ENCODE results near the gene LUZP1. TPM values are rescaled to one million over a fixed set of nuclear protein-coding genes. Genes with fewer than 3 reads are reported as not detected.

LUZP1 gene
- total and polyA plus RNA-seq, 2 experiments from 2014 or later = 23.3 to 27.6 TPM

GRCh38 chr1:23039308-23039826 is 129.3 kb downstream of the LUZP1 start:
- Histone ChIP-seq H3K4me1 (ENCODE audit: insufficient read depth) (no peaks in the 10 kb centered on the region), H3K9me3 (ENCODE audit: low read depth) (no peaks in the 10 kb centered on the region), H3K27ac (no peak overlapping the region), H3K9me2 (replicated peaks; ENCODE audit: insufficient read depth) (no peaks in the 10 kb centered on the region), H3K4me3 (no peak overlapping the region), H3K27me3 (no peaks in the 10 kb centered on the region), H3K4me2 (no peak overlapping the region), H2AFZ (no peak overlapping the region), H4K20me1 (ENCODE audit: insufficient read depth, poor library complexity, severe bottlenecking) (peaks cover 53% of the 10 kb centered on the region), H3K79me2 (peaks cover 96% of the 10 kb centered on the region), H3K36me3 (replicated peaks; ENCODE audit: insufficient read depth, low read depth) (no peaks in the 10 kb centered on the region)
- DNase-seq (ENCODE audit: low spot score) = no peak
- TF ChIP-seq EZH2phosphoT487 (IDR thresholded peaks at IDR 0.05; ENCODE audit: low read depth, severe bottlenecking, unreplicated experiment) (no peak), EZH2 (IDR thresholded peaks at IDR 0.05; ENCODE audit: borderline replicate concordance) (no peak)
- TF ChIP-seq, protein P1, sequence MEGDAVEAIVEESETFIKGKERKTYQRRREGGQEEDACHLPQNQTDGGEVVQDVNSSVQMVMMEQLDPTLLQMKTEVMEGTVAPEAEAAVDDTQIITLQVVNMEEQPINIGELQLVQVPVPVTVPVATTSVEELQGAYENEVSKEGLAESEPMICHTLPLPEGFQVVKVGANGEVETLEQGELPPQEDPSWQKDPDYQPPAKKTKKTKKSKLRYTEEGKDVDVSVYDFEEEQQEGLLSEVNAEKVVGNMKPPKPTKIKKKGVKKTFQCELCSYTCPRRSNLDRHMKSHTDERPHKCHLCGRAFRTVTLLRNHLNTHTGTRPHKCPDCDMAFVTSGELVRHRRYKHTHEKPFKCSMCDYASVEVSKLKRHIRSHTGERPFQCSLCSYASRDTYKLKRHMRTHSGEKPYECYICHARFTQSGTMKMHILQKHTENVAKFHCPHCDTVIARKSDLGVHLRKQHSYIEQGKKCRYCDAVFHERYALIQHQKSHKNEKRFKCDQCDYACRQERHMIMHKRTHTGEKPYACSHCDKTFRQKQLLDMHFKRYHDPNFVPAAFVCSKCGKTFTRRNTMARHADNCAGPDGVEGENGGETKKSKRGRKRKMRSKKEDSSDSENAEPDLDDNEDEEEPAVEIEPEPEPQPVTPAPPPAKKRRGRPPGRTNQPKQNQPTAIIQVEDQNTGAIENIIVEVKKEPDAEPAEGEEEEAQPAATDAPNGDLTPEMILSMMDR (IDR thresholded peaks at IDR 0.05; ENCODE audit: poor library complexity) = no peak
- WGBS (ENCODE audit: low lambda C conversion rate, missing lambda C conversion rate) = 59% methylated on average over 7 of the region's 7 CpGs

DNA sequence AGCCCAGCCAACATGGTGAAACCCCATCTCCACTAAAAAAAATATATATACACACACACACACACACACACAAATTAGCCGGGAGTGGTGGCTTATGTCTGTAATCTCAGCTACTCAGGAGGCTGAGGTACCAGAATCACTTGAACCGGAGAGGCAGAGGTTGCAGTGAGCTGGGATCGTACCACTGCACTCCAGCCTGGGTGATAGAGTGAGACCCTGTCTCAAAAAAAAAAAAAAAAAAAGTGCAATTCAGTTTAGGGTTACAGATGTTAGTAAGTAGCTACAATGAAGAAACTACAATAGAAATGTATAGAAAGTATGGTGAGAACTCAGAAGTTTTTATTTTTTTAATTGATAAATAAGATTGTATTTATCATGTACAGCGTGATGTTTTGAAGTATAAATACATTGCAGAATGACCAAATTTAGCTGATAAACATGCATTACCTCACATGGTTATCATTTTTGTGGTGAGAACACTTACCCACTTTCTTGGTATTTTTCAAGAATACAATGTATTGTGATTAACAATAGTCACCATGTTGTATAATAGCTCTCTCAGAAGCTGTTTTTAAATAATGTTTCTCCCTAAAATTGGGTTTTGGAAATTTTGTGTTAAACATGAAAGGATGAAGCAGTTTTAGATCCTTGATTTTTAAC is 131.4 kb downstream of the LUZP1 start:
- peaks cover 100% of the 10 kb centered on the region for H3K79me2 ChIP-seq
- DNase-seq (ENCODE audit: low spot score) = no peak

DNA sequence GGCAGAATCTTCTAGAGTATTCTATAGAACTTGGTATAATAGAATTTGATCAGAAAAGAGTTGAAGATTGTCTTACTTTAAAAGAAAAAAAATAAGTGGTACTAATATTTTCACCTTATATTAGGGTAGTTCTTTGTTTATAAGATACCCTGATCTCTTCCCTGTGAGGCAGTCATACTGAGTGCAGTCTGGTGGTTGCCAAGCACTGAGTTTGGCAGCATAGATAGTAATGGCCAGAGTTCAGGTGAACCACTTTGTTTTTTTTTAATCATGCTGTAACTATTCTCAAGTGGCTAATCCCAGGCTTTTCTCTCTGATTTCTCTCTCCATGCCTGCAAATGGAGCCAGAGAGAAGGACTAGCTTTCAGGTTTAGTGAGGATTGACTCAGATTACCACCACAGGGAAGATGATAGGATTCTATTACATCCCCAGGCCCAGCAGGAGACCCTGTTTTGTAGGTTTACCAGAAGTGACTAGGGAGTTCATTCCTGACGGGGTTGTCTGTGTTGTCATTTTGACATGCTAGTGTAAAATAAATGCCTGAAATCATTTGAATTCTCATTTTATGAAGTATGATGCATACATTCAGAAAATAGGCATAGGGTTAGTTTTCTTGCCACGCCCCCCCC is 132.7 kb downstream of the LUZP1 start:
- H3K27me3 ChIP-seq = no peaks in the 10 kb centered on the region
- no peaks in the 10 kb centered on the region for H3K9me2 ChIP-seq (replicated peaks; ENCODE audit: insufficient read depth)
- H3K9me3 ChIP-seq (ENCODE audit: low read depth) = no peaks in the 10 kb centered on the region
- no peak overlapping the region for H3K4me3 ChIP-seq
- peaks cover 56% of the 10 kb centered on the region for H4K20me1 ChIP-seq (ENCODE audit: insufficient read depth, poor library complexity, severe bottlenecking)
- no peak overlapping the region for H3K4me2 ChIP-seq
- no peak overlapping the region for H2AFZ ChIP-seq
- H3K79me2 ChIP-seq = peaks cover 100% of the 10 kb centered on the region
- no peak overlapping the region for H3K27ac ChIP-seq
- 66% methylated on average over 2 of the region's 2 CpGs for WGBS (ENCODE audit: low lambda C conversion rate, missing lambda C conversion rate)
- DNase-seq (ENCODE audit: low spot score) = no peak
- H3K36me3 ChIP-seq (replicated peaks; ENCODE audit: insufficient read depth, low read depth) = no peaks in the 10 kb centered on the region
- TF ChIP-seq EZH2phosphoT487 (IDR thresholded peaks at IDR 0.05; ENCODE audit: low read depth, severe bottlenecking, unreplicated experiment) (no peak), EZH2 (IDR thresholded peaks at IDR 0.05; ENCODE audit: borderline replicate concordance) (no peak)
- TF ChIP-seq, protein P1 (IDR thresholded peaks at IDR 0.05; ENCODE audit: poor library complexity) = no peak
- H3K4me1 ChIP-seq (ENCODE audit: insufficient read depth) = no peaks in the 10 kb centered on the region

More for the DNA sequence above, 131.4 kb downstream of the LUZP1 start:
- Histone ChIP-seq H3K9me3 (ENCODE audit: low read depth) (no peaks in the 10 kb centered on the region), H3K9me2 (replicated peaks; ENCODE audit: insufficient read depth) (no peaks in the 10 kb centered on the region), H3K4me3 (no peak overlapping the region), H3K36me3 (replicated peaks; ENCODE audit: insufficient read depth, low read depth) (no peaks in the 10 kb centered on the region), H3K4me2 (no peak overlapping the region), H3K27ac (no peak overlapping the region), H2AFZ (no peak overlapping the region), H3K27me3 (no peaks in the 10 kb centered on the region), H4K20me1 (ENCODE audit: insufficient read depth, poor library complexity, severe bottlenecking) (peaks cover 49% of the 10 kb centered on the region), H3K4me1 (ENCODE audit: insufficient read depth) (no peaks in the 10 kb centered on the region)
- 84% methylated on average over 4 of the region's 4 CpGs for WGBS (ENCODE audit: low lambda C conversion rate, missing lambda C conversion rate)
- TF ChIP-seq EZH2 (IDR thresholded peaks at IDR 0.05; ENCODE audit: borderline replicate concordance) (no peak), EZH2phosphoT487 (IDR thresholded peaks at IDR 0.05; ENCODE audit: low read depth, severe bottlenecking, unreplicated experiment) (no peak)
- TF ChIP-seq, protein P1 (IDR thresholded peaks at IDR 0.05; ENCODE audit: poor library complexity) = no peak

Small RNA genes lying within 50 kb of the gene (microRNA-seq; reads per million reads assigned to microRNA genes)
- gene MIR3115 (6.7 reads per million, percentile 16 among the genes with 10 or more reads in this experiment), gene MIR4419A (not detected)

Small RNA genes lying within 50 kb of the gene (small RNA-seq; reads per million reads assigned to genes)
- gene MIR3115 (not detected), gene MIR4419A (not detected), gene RNU6-135P (not detected), gene RNU6-514P (not detected)

Other genes with a start within 250 kb of the LUZP1 start
- gene LACTBL1, start 196.0 kb downstream of the LUZP1 start, total RNA-seq = 0.36 TPM in 1 of 2 replicates, not detected in the other
- gene LACTBL1, start 196.0 kb downstream of the LUZP1 start, polyA plus RNA-seq = not detected in 2 replicates
- gene TEX46, start 153.0 kb downstream of the LUZP1 start, total RNA-seq = not detected in 2 replicates
- gene TEX46, start 153.0 kb downstream of the LUZP1 start, polyA plus RNA-seq = not detected in 2 replicates
- gene KDM1A, start 149.4 kb downstream of the LUZP1 start, total RNA-seq = 94.3 and 97.9 TPM in 2 replicates
- gene KDM1A, start 149.4 kb downstream of the LUZP1 start, polyA plus RNA-seq = 64.5 and 70.7 TPM in 2 replicates
- 0.07 and 0.40 TPM in 2 replicates for gene HTR1D, start 48.6 kb upstream of the LUZP1 start, total RNA-seq
- 0.19 TPM in 1 of 2 replicates, not detected in the other for gene HTR1D, start 48.6 kb upstream of the LUZP1 start, polyA plus RNA-seq
- gene HNRNPR, start 175.4 kb upstream of the LUZP1 start, total RNA-seq = 104 and 106 TPM in 2 replicates
- 105 and 112 TPM in 2 replicates for gene HNRNPR, start 175.4 kb upstream of the LUZP1 start, polyA plus RNA-seq
- gene ZNF436, start 201.0 kb upstream of the LUZP1 start, total RNA-seq = 15.5 and 17.1 TPM in 2 replicates
- gene ZNF436, start 201.0 kb upstream of the LUZP1 start, polyA plus RNA-seq = 4.4 and 7.5 TPM in 2 replicates